H1 (cell line): Measurements from ENCODE around the gene NAMPT. TPM values are rescaled to one million over a fixed set of nuclear protein-coding genes. Genes with fewer than 3 reads are reported as not detected.

ENCODE experiments used
- CHD7 ChIP-seq: fragments of 300-600 bp; sonication (generic); IDR thresholded peaks from 2 replicates; pipeline ENCODE4 v1.7.1; 2012; ENCODE audit warnings: low read length, moderate library complexity, mild to moderate bottlenecking, inconsistent platforms; ENCODE audit not compliant: insufficient replicate concordance
- GABPA ChIP-seq: IDR thresholded peaks from 2 replicates; pipeline ENCODE4 v1.6.1; 2011; ENCODE audit warnings: mild to moderate bottlenecking, low read length, moderate library complexity, borderline replicate concordance; ENCODE audit not compliant: insufficient read depth
- MAX ChIP-seq: IDR thresholded peaks from 2 replicates; pipeline ENCODE4 v1.6.1; 2012; ENCODE audit warnings: inconsistent platforms
- POLR2AphosphoS5 ChIP-seq: IDR thresholded peaks from 2 replicates; pipeline ENCODE4 v1.6.1; 2011; ENCODE audit warnings: low read depth, low read length
- polyA plus RNA-seq, 7 experiments: library from polyadenylated mRNA; depleted of rRNA in 3 of 7; stranded (reverse) in 5 of 7; unstranded in 2 of 7; fragments of >200 nt in 5 of 7; fragments of 200-250 nt in 2 of 7; gene quantifications; 1 replicate in 5 of 7; 2 replicates in 1 of 7; 4 replicates in 1 of 7; pipeline versions ENCODE4 v1.2.1 to v1.2.3, GENCODE V29; 2011 to 2013; ENCODE audit warnings: missing spikeins in 2 of 7, mixed read lengths in 2 of 7
- total RNA-seq: library from RNA; stranded (reverse); fragmentation: NEBNext Ultra II Directional; extraction: Animal tissue kit (Norgen Biotek cat#: 25700); gene quantifications from 2 replicates; pipeline ENCODE4 v1.2.1, GENCODE V29; 2021

NAMPT gene
- total and polyA plus RNA-seq, 2 of the 8 experiments (the other 6 are each of a cell fraction or from before 2014, with no cell fraction given), result 15.4 to 95.9 TPM

GRCh38 chr7:106239406-106239805, 45.4 kb downstream of the NAMPT start (continued):
- TF ChIP-seq CHD7, result no peak
- no peak for TF ChIP-seq POLR2AphosphoS5
- TF ChIP-seq MAX, result no peak
- no peak for TF ChIP-seq GABPA
